ENCODE results near the gene TRAPPC2L. TPM values are rescaled to one million over a fixed set of nuclear protein-coding genes. Genes with fewer than 3 reads are reported as not detected.

TRAPPC2L gene
- total and polyA plus RNA-seq, 2 of the 13 experiments (the other 11 are each of a cell fraction or from before 2014, with no cell fraction given): 96.3 to 107 TPM

DNA sequence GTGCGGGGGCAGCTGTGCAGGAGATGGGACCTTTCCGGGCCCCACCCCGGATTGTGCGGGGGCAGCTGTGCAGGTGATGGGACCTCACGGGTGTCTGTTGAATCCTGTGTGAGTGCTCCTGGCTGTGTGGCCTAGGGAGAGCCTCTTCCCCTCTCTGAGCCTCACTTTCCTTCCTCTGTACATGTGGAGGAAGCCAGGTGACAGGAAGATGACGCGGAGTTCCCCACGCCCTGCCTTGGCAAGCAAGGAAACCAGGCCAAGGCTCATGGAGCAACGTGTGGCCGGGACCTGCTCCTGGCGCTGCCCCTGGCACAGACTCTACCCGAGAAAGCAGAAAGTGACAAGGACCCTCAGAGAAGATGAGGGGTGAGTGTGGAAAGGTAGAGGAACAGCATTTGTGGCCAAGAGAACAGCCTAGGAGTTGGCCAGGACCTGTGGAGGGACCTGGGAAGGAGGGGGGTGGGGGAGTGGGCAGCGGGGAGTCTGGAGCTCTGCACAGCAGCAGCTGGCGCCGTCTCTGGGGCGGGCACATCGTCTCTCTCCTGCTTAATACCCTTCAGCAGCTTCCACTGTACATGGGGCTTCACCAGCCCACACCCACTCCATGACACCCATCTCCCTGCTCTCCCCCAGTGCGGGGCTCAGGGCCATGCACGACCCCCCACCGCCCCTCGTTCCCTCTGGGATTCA lies 47.9 kb downstream of the TRAPPC2L start:
- FAIRE-seq: no peak
- CTCF ChIA-PET (ENCODE audit: low intra/inter-chr PET ratio, low total read pairs): no interaction called here
- intact Hi-C loops (cut with micrococcal nuclease; ENCODE audit: unreplicated experiment): no loop called here

DNA sequence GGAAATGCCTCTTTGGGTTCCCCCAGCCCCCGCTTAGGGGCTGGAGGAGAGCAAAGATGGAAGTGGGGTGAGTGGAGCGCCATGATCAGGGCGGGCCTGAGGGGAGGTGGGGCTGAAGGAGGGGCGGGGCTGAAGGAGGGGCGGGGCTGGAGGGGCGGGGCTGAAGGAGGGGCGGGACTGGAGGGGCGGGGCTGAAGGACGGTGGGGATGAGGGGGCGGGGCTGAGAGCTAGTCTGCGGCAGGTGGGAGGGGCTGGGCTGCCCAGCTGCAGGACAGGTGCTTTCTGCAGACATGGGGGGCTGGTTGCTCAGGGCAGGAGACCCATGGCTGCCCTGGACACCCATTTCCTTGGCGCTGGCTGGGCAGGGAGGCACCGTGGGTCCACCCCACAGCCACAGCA lies 48.6 kb downstream of the TRAPPC2L start:
- no peak for ATAC-seq
- CTCF ChIA-PET (ENCODE audit: low intra/inter-chr PET ratio, low total read pairs): no interaction called here
- no peak for DNase-seq (ENCODE audit: low spot score)

More for the DNA sequence above, 47.9 kb downstream of the TRAPPC2L start:
- no peaks in the 10 kb centered on the region for H3K9me3 ChIP-seq (ENCODE audit: low read length)
- H3K4me1 ChIP-seq (ENCODE audit: insufficient read depth, low read length): peaks cover 10% of the 10 kb centered on the region
- H3K36me3 ChIP-seq (replicated peaks in 1 of 2; ENCODE audit: control insufficient read depth in 1 of 2, insufficient read depth in 2 of 2, low read length in 2 of 2): no peaks in the 10 kb centered on the region
- no peaks in the 10 kb centered on the region; the same call in 1 of the 2 replicates for H4K20me1 ChIP-seq (ENCODE audit: insufficient read depth, low read length)
- TF ChIP-seq ZNF335 (CRISPR knock-in tag; IDR thresholded peaks at IDR 0.05) (no peak), ZNF768 (CRISPR knock-in tag; IDR thresholded peaks at IDR 0.05) (peak; percentile 98), ZNF691 (CRISPR knock-in tag; IDR thresholded peaks at IDR 0.05; ENCODE audit: borderline replicate concordance, low read depth) (0 out of 2 replicates have a peak, but pooled peaks have one; percentile 46)
- DNase-seq (ENCODE audit: low spot score) (no peak), ATAC-seq (no peak)
- H3K79me2 ChIP-seq (ENCODE audit: insufficient read depth, low read length): no peaks in the 10 kb centered on the region
- no peak overlapping the region for H3K4me2 ChIP-seq (ENCODE audit: low read depth, low read length)
- in situ Hi-C loops (cut with HindIII; ENCODE audit: extremely low pct_ligation_motif_present, low pct_unique_long_range_greater_than_20kb): no loop called here
- H3K27ac ChIP-seq (ENCODE audit: extremely low read length, insufficient read depth, low read length): no peak overlapping the region
- no peak overlapping the region for H2AFZ ChIP-seq (ENCODE audit: low read length)
- 14% methylated on average over 14 of the region's 21 CpGs for WGBS (ENCODE audit: low lambda C conversion rate)
- no peak overlapping the region for H3K4me3 ChIP-seq (replicated peaks in 1 of 3; ENCODE audit: insufficient read depth in 1 of 3, low read depth in 2 of 3, low read length in 3 of 3)
- POLR2A ChIA-PET: no interaction called here
- H3K27me3 ChIP-seq (ENCODE audit: control insufficient read depth in 1 of 2, insufficient read depth in 2 of 2, low read length in 2 of 2): peaks cover 42 to 95% of the 10 kb centered on the region in 2 experiments
- no peak overlapping the region for H3K9ac ChIP-seq (ENCODE audit: insufficient read depth, low read depth, low read length)
- no TSS peak for BruUV-seq (replicated peaks)

More for the DNA sequence above, 48.6 kb downstream of the TRAPPC2L start:
- no peak for FAIRE-seq
- no peak overlapping the region for H3K4me3 ChIP-seq (replicated peaks in 1 of 3; ENCODE audit: insufficient read depth in 1 of 3, low read depth in 2 of 3, low read length in 3 of 3)
- in situ Hi-C loops (cut with HindIII; ENCODE audit: extremely low pct_ligation_motif_present, low pct_unique_long_range_greater_than_20kb): no loop called here
- no peak overlapping the region for H3K4me2 ChIP-seq (ENCODE audit: low read depth, low read length)
- POLR2A ChIA-PET: no interaction called here
- BruUV-seq (replicated peaks): no TSS peak
- WGBS (ENCODE audit: low lambda C conversion rate): 32% methylated on average over 13 of the region's 13 CpGs
- H3K4me1 ChIP-seq (ENCODE audit: insufficient read depth, low read length): peaks cover 10% of the 10 kb centered on the region
- no peaks in the 10 kb centered on the region for H3K79me2 ChIP-seq (ENCODE audit: insufficient read depth, low read length)
- no peak overlapping the region for H2AFZ ChIP-seq (ENCODE audit: low read length)
- no peaks in the 10 kb centered on the region for H3K9me3 ChIP-seq (ENCODE audit: low read length)
- H3K9ac ChIP-seq (ENCODE audit: insufficient read depth, low read depth, low read length): no peak overlapping the region
- intact Hi-C loops (cut with micrococcal nuclease; ENCODE audit: unreplicated experiment): no loop called here
- no peak overlapping the region for H3K27ac ChIP-seq (ENCODE audit: extremely low read length, insufficient read depth, low read length)
- no peaks in the 10 kb centered on the region for H3K36me3 ChIP-seq (replicated peaks in 1 of 2; ENCODE audit: control insufficient read depth in 1 of 2, insufficient read depth in 2 of 2, low read length in 2 of 2)
- no peaks in the 10 kb centered on the region; the same call in 1 of the 2 replicates for H4K20me1 ChIP-seq (ENCODE audit: insufficient read depth, low read length)
- TF ChIP-seq ZNF224 (CRISPR knock-in tag; IDR thresholded peaks at IDR 0.05) (no peak), RAD21 (CRISPR knock-in tag; IDR thresholded peaks at IDR 0.05) (no peak), CC2D1A (CRISPR knock-in tag; IDR thresholded peaks at IDR 0.05) (no peak)
- TF ChIP-seq, protein P1, sequence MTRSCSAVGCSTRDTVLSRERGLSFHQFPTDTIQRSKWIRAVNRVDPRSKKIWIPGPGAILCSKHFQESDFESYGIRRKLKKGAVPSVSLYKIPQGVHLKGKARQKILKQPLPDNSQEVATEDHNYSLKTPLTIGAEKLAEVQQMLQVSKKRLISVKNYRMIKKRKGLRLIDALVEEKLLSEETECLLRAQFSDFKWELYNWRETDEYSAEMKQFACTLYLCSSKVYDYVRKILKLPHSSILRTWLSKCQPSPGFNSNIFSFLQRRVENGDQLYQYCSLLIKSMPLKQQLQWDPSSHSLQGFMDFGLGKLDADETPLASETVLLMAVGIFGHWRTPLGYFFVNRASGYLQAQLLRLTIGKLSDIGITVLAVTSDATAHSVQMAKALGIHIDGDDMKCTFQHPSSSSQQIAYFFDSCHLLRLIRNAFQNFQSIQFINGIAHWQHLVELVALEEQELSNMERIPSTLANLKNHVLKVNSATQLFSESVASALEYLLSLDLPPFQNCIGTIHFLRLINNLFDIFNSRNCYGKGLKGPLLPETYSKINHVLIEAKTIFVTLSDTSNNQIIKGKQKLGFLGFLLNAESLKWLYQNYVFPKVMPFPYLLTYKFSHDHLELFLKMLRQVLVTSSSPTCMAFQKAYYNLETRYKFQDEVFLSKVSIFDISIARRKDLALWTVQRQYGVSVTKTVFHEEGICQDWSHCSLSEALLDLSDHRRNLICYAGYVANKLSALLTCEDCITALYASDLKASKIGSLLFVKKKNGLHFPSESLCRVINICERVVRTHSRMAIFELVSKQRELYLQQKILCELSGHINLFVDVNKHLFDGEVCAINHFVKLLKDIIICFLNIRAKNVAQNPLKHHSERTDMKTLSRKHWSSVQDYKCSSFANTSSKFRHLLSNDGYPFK (CRISPR knock-in tag; IDR thresholded peaks at IDR 0.05; ENCODE audit: borderline replicate concordance): no peak
- TF ChIP-seq, protein P2, sequence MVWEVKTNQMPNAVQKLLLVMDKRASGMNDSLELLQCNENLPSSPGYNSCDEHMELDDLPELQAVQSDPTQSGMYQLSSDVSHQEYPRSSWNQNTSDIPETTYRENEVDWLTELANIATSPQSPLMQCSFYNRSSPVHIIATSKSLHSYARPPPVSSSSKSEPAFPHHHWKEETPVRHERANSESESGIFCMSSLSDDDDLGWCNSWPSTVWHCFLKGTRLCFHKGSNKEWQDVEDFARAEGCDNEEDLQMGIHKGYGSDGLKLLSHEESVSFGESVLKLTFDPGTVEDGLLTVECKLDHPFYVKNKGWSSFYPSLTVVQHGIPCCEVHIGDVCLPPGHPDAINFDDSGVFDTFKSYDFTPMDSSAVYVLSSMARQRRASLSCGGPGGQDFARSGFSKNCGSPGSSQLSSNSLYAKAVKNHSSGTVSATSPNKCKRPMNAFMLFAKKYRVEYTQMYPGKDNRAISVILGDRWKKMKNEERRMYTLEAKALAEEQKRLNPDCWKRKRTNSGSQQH (CRISPR knock-in tag; IDR thresholded peaks at IDR 0.05; ENCODE audit: low read depth): no peak
- peaks cover 42 to 95% of the 10 kb centered on the region in 2 experiments for H3K27me3 ChIP-seq (ENCODE audit: control insufficient read depth in 1 of 2, insufficient read depth in 2 of 2, low read length in 2 of 2)

All from HepG2 (cell line).